ENCODE results near the gene ACOT13. TPM values are rescaled to one million over a fixed set of nuclear protein-coding genes. Genes with fewer than 3 reads are reported as not detected.
A peak's percentile ranks its signal among the peaks of the same experiment; 100 is the strongest.
"Not testable (repeated sequence)": the region's sequence is repeated elsewhere in the genome, so short reads cannot be mapped to it uniquely, and the experiment has no call there.

Gene ACOT13
- total and polyA plus RNA-seq, 2 experiments from 2014 or later = 30.1 to 61.6 TPM

DNA sequence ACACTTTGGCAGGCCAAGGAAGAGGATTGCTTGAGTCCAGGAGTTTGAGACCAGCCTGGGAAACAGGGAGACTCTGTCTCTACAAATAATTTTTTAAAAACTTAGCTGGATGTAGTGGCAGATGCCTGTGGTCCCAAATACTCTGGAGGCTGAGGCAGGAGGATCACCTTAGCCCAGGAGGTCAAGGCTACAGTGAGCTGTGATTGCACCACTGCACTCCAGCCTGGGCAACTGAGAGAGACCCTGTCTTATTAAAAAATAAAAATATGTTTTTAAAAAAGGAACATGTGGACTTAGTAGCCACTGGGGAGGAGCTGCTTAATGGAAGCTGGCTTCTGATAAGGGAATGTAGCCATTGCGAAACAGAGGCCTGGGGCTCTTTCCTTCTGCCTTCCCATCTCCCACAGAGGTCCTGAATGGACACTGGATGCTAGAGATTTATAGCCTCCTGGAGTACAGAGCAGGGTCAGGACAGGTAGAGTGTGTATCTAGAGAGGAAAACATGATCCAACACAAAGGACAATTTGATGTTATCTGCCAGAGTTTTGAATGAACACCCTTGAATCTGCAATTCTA lies 86.1 kb downstream of the ACOT13 start:
- H3K4me3 ChIP-seq = no peak overlapping the region
- no peak overlapping the region for H3K4me2 ChIP-seq
- no peaks in the 10 kb centered on the region for H3K27me3 ChIP-seq
- peak; percentile 23 for DNase-seq (ENCODE audit: low spot score)
- no peaks in the 10 kb centered on the region for H4K20me1 ChIP-seq (ENCODE audit: insufficient read depth, poor library complexity, severe bottlenecking)
- no peaks in the 10 kb centered on the region for H3K9me3 ChIP-seq (ENCODE audit: low read depth)
- peak overlapping the region; percentile 67 for H3K27ac ChIP-seq
- H3K36me3 ChIP-seq (replicated peaks; ENCODE audit: insufficient read depth, low read depth) = no peaks in the 10 kb centered on the region
- TF ChIP-seq EZH2phosphoT487 (IDR thresholded peaks at IDR 0.05; ENCODE audit: low read depth, severe bottlenecking, unreplicated experiment) (no peak), EZH2 (IDR thresholded peaks at IDR 0.05; ENCODE audit: borderline replicate concordance) (no peak), CTCF (IDR thresholded peaks at IDR 0.05; ENCODE audit: poor library complexity) (no peak)
- H3K4me1 ChIP-seq (ENCODE audit: insufficient read depth) = no peaks in the 10 kb centered on the region
- H2AFZ ChIP-seq = no peak overlapping the region
- no peaks in the 10 kb centered on the region for H3K79me2 ChIP-seq
- no peaks in the 10 kb centered on the region for H3K9me2 ChIP-seq (replicated peaks; ENCODE audit: insufficient read depth)
- 74% methylated on average over 1 of the region's 1 CpG for WGBS (ENCODE audit: low lambda C conversion rate, missing lambda C conversion rate)

DNA sequence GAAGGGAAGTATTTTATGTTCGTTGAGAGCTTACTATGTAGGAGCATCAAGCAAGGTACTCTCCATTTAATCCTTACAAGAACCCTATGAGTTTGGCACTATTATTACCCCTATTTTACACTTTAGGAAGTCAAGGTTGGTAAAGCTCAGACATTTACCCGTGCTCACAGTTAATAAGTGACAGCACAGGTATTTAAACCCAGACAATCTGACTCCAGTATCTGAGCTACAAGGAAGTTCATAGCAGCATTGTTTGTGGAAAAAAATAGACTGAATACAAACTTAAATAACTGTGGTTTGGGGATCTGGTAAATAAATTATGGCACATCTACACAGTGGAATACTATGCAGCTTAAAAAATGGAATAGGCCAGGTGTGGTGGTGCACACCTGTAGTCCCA lies 86.7 kb downstream of the ACOT13 start:
- Histone ChIP-seq H2AFZ (no peak overlapping the region), H3K4me1 (ENCODE audit: insufficient read depth) (no peaks in the 10 kb centered on the region), H3K9me2 (replicated peaks; ENCODE audit: insufficient read depth) (no peaks in the 10 kb centered on the region), H3K79me2 (no peaks in the 10 kb centered on the region), H3K9me3 (ENCODE audit: low read depth) (no peaks in the 10 kb centered on the region), H3K36me3 (replicated peaks; ENCODE audit: insufficient read depth, low read depth) (no peaks in the 10 kb centered on the region), H4K20me1 (ENCODE audit: insufficient read depth, poor library complexity, severe bottlenecking) (no peaks in the 10 kb centered on the region), H3K27ac (peak overlapping the region; percentile 67), H3K4me3 (no peak overlapping the region), H3K4me2 (no peak overlapping the region), H3K27me3 (no peaks in the 10 kb centered on the region)
- TF ChIP-seq EZH2 (IDR thresholded peaks at IDR 0.05; ENCODE audit: borderline replicate concordance) = no peak
- no peak for TF ChIP-seq CTCF (IDR thresholded peaks at IDR 0.05; ENCODE audit: poor library complexity)
- no peak for TF ChIP-seq EZH2phosphoT487 (IDR thresholded peaks at IDR 0.05; ENCODE audit: low read depth, severe bottlenecking, unreplicated experiment)
- WGBS (ENCODE audit: low lambda C conversion rate, missing lambda C conversion rate) = 72% methylated on average over 2 of the region's 2 CpGs
- no peak for DNase-seq (ENCODE audit: low spot score)

DNA sequence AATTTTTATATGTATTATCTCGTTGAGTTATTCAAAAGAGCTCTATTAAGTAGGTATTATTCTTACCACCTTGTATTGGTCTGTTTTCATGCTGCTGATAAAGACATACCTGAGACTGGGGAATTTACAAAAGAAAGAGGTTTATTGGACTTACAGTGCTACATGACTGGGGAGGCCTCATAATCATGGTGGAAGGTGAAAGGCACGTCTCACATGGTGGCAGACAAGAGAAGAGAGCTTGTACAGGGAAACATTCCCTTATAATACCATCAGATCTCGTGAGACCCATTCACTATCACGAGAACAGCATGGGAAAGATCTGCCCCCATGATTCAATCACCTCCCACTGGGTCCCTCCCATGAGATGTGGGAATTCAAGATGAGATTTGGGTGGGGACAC lies 87.5 kb downstream of the ACOT13 start:
- H3K27ac ChIP-seq; H3K36me3 ChIP-seq (replicated peaks; ENCODE audit: insufficient read depth, low read depth); H2AFZ ChIP-seq; H3K79me2 ChIP-seq; H3K9me2 ChIP-seq (replicated peaks; ENCODE audit: insufficient read depth); DNase-seq (ENCODE audit: low spot score); H3K4me2 ChIP-seq; H3K4me3 ChIP-seq; H4K20me1 ChIP-seq (ENCODE audit: insufficient read depth, poor library complexity, severe bottlenecking); H3K9me3 ChIP-seq (ENCODE audit: low read depth); H3K4me1 ChIP-seq (ENCODE audit: insufficient read depth); H3K27me3 ChIP-seq: not testable (repeated sequence)
- 91% methylated on average over 4 of the region's 4 CpGs for WGBS (ENCODE audit: low lambda C conversion rate, missing lambda C conversion rate)

Other genes with a start within 250 kb of the ACOT13 start
- gene GPLD1, start 177.5 kb upstream of the ACOT13 start, total RNA-seq = 5.0 and 5.8 TPM in 2 replicates
- 2.8 TPM in 2 replicates for gene GPLD1, start 177.5 kb upstream of the ACOT13 start, polyA plus RNA-seq
- gene ALDH5A1, start 172.1 kb upstream of the ACOT13 start, total RNA-seq = 15.3 and 16.8 TPM in 2 replicates
- 10.7 and 12.3 TPM in 2 replicates for gene ALDH5A1, start 172.1 kb upstream of the ACOT13 start, polyA plus RNA-seq
- gene KIAA0319, start 20.9 kb upstream of the ACOT13 start, total RNA-seq = 0.32 and 0.47 TPM in 2 replicates
- 0.42 and 0.44 TPM in 2 replicates for gene KIAA0319, start 20.9 kb upstream of the ACOT13 start, polyA plus RNA-seq
- 106 and 117 TPM in 2 replicates for gene TDP2, start 178 bp upstream of the ACOT13 start, total RNA-seq
- 58.3 and 75.5 TPM in 2 replicates for gene TDP2, start 178 bp upstream of the ACOT13 start, polyA plus RNA-seq
- gene C6orf62, start 52.1 kb downstream of the ACOT13 start, total RNA-seq = 64.1 and 72.1 TPM in 2 replicates
- 27.2 and 29.6 TPM in 2 replicates for gene C6orf62, start 52.1 kb downstream of the ACOT13 start, polyA plus RNA-seq
- 66.8 and 73.1 TPM in 2 replicates for gene GMNN, start 107.9 kb downstream of the ACOT13 start, total RNA-seq
- 65.3 and 76.3 TPM in 2 replicates for gene GMNN, start 107.9 kb downstream of the ACOT13 start, polyA plus RNA-seq
- not detected in 2 replicates for gene ARMH2, start 131.8 kb downstream of the ACOT13 start, total RNA-seq
- gene ARMH2, start 131.8 kb downstream of the ACOT13 start, polyA plus RNA-seq = not detected in 2 replicates

Measured in hepatocyte (in vitro differentiated cells).